ENCODE data around the gene BPIFB1.

Gene BPIFB1

GRCh38 chr20:33328157-33329137 lies 45.4 kb downstream of the BPIFB1 start:
- no peak for DNase-seq

GRCh38 chr20:33332905-33333456 lies 50.0 kb downstream of the BPIFB1 start:
- no peak for DNase-seq

GRCh38 chr20:33333616-33334015 lies 50.6 kb downstream of the BPIFB1 start:
- no peak for DNase-seq

GRCh38 chr20:33334111-33334510 lies 51.1 kb downstream of the BPIFB1 start:
- DNase-seq: no peak

- no peak for DNase-seq
These were observed 53.4 kb downstream of the BPIFB1 start for GRCh38 chr20:33336375-33336774.

GRCh38 chr20:33337119-33337518 lies 54.1 kb downstream of the BPIFB1 start:
- no peak for DNase-seq

GRCh38 chr20:33337531-33338165 lies 54.6 kb downstream of the BPIFB1 start:
- no peak for DNase-seq

- no peak for DNase-seq
These were observed 55.6 kb downstream of the BPIFB1 start for GRCh38 chr20:33338467-33339258.

- no peak for DNase-seq
These were observed 56.6 kb downstream of the BPIFB1 start for GRCh38 chr20:33339515-33340058.

GRCh38 chr20:33343521-33343920 lies 60.5 kb downstream of the BPIFB1 start:
- DNase-seq: no peak

- DNase-seq: no peak
These were observed 62.3 kb downstream of the BPIFB1 start for GRCh38 chr20:33345342-33345741.

GRCh38 chr20:33348136-33348937 lies 65.3 kb downstream of the BPIFB1 start:
- DNase-seq: no peak

- no peak for DNase-seq
These were observed 66.5 kb downstream of the BPIFB1 start for GRCh38 chr20:33349493-33349892.

GRCh38 chr20:33351696-33352095 lies 68.7 kb downstream of the BPIFB1 start:
- no peak for DNase-seq

- DNase-seq: no peak
These were observed 69.4 kb downstream of the BPIFB1 start for GRCh38 chr20:33352258-33353012.

- DNase-seq: no peak
These were observed 70.0 kb downstream of the BPIFB1 start for GRCh38 chr20:33353013-33353402.
